H1 (cell line): ENCODE data around the gene FOLR3. TPM values are rescaled to one million over a fixed set of nuclear protein-coding genes. Genes with fewer than 3 reads are reported as not detected.
A peak's percentile ranks its signal among the peaks of the same experiment; 100 is the strongest.

ENCODE experiments used
- BRCA1 ChIP-seq: IDR thresholded peaks from 2 replicates; pipeline ENCODE4 v1.6.1; 2012; ENCODE audit warnings: low read depth, low read length, improper control_type of control experiment
- CHD2 ChIP-seq: IDR thresholded peaks from 2 replicates; pipeline ENCODE4 v1.6.1; 2012; ENCODE audit warnings: low read length, improper control_type of control experiment
- CTBP2 ChIP-seq: IDR thresholded peaks from 2 replicates; pipeline ENCODE4 v1.7.0; 2011; ENCODE audit warnings: borderline replicate concordance, mild to moderate bottlenecking, moderate library complexity, mixed read lengths, low read length; ENCODE audit not compliant: insufficient read depth, insufficient read length
- GABPA ChIP-seq: IDR thresholded peaks from 2 replicates; pipeline ENCODE4 v1.6.1; 2011; ENCODE audit warnings: mild to moderate bottlenecking, low read length, moderate library complexity, borderline replicate concordance; ENCODE audit not compliant: insufficient read depth
- GTF2F1 ChIP-seq: IDR thresholded peaks from 2 replicates; pipeline ENCODE4 v1.6.1; 2012; ENCODE audit warnings: low read depth, low read length, improper control_type of control experiment, borderline replicate concordance
- HDAC6 ChIP-seq: IDR thresholded peaks from one replicate; pipeline ENCODE4 v1.7.1; 2012; ENCODE audit warnings: low read depth, mild to moderate bottlenecking, inconsistent platforms, low read length, moderate library complexity
- KDM1A ChIP-seq: fragments of 200-600, 300-600 bp; sonication (generic); IDR thresholded peaks from 2 replicates; pipeline ENCODE4 v1.7.1; 2016; ENCODE audit warnings: mild to moderate bottlenecking, low read length, borderline replicate concordance
- KDM4A ChIP-seq: IDR thresholded peaks from one replicate; pipeline ENCODE4 v1.7.1; 2012; ENCODE audit warnings: low read depth, mild to moderate bottlenecking, moderate library complexity, low read length, inconsistent platforms; ENCODE audit not compliant: severe bottlenecking
- MAFK ChIP-seq: IDR thresholded peaks from 2 replicates; pipeline ENCODE4 v1.6.1; 2012; ENCODE audit warnings: low read depth, mild to moderate bottlenecking, improper control_type of control experiment, low read length
- POLR2A ChIP-seq, 2 experiments: IDR thresholded peaks; 1 replicate in 1 of 2; 2 replicates in 1 of 2; pipeline ENCODE4 v1.6.1; 2011; ENCODE audit warnings: low read depth in 2 of 2, low read length in 2 of 2, mild to moderate bottlenecking in 2 of 2; ENCODE audit errors: control extremely low read depth in 1 of 2
- RFX5 ChIP-seq: IDR thresholded peaks from 2 replicates; pipeline ENCODE4 v1.6.1; 2011; ENCODE audit warnings: low read depth, low read length, improper control_type of control experiment, borderline replicate concordance
- RXRA ChIP-seq: IDR thresholded peaks from 2 replicates; pipeline ENCODE4 v1.6.1; 2011; ENCODE audit warnings: low read depth, mild to moderate bottlenecking, low read length, moderate library complexity; ENCODE audit not compliant: insufficient read depth
- SP1 ChIP-seq: IDR thresholded peaks from 2 replicates; pipeline ENCODE4 v1.6.1; 2011; ENCODE audit warnings: low read depth, low read length
- TBP ChIP-seq: IDR thresholded peaks from 2 replicates; pipeline ENCODE4 v1.6.1; 2011; ENCODE audit warnings: low read depth, low read length, improper control_type of control experiment
- TCF12 ChIP-seq: IDR thresholded peaks from 2 replicates; pipeline ENCODE4 v1.6.1; 2011; ENCODE audit warnings: low read depth, mild to moderate bottlenecking, low read length
- YY1 ChIP-seq: IDR thresholded peaks from 2 replicates; pipeline ENCODE4 v1.6.1; 2011; ENCODE audit warnings: low read depth, mild to moderate bottlenecking, low read length
- ZNF274 ChIP-seq: IDR thresholded peaks from 2 replicates; pipeline ENCODE4 v1.7.0; 2012; ENCODE audit warnings: low read length, borderline replicate concordance; ENCODE audit errors: extremely low read depth
- polyA plus RNA-seq, 7 experiments: library from polyadenylated mRNA; depleted of rRNA in 3 of 7; stranded (reverse) in 5 of 7; unstranded in 2 of 7; fragments of >200 nt in 5 of 7; fragments of 200-250 nt in 2 of 7; gene quantifications; 1 replicate in 5 of 7; 2 replicates in 1 of 7; 4 replicates in 1 of 7; pipeline versions ENCODE4 v1.2.1 to v1.2.3, GENCODE V29; 2011 to 2013; ENCODE audit warnings: missing spikeins in 2 of 7, mixed read lengths in 2 of 7
- total RNA-seq: library from RNA; stranded (reverse); fragmentation: NEBNext Ultra II Directional; extraction: Animal tissue kit (Norgen Biotek cat#: 25700); gene quantifications from 2 replicates; pipeline ENCODE4 v1.2.1, GENCODE V29; 2021
- TF ChIP-seq, protein P1 (sequence below): IDR thresholded peaks from 2 replicates; pipeline ENCODE4 v1.6.1; 2012; ENCODE audit warnings: inconsistent platforms
- TF ChIP-seq, protein P2 (sequence below): IDR thresholded peaks from 2 replicates; pipeline ENCODE4 v1.6.1; 2012; ENCODE audit warnings: low read length, inconsistent platforms
- TF ChIP-seq, protein P3 (sequence below): IDR thresholded peaks from 2 replicates; pipeline ENCODE4 v1.6.1; 2011; ENCODE audit warnings: low read length, improper control_type of control experiment
- TF ChIP-seq, protein P4 (sequence below): IDR thresholded peaks from 2 replicates; pipeline ENCODE4 v1.6.1; 2012; ENCODE audit warnings: inconsistent platforms

Gene FOLR3
- total and polyA plus RNA-seq, 2 of the 8 experiments (the other 6 are each of a cell fraction or from before 2014, with no cell fraction given) = not detected

DNA sequence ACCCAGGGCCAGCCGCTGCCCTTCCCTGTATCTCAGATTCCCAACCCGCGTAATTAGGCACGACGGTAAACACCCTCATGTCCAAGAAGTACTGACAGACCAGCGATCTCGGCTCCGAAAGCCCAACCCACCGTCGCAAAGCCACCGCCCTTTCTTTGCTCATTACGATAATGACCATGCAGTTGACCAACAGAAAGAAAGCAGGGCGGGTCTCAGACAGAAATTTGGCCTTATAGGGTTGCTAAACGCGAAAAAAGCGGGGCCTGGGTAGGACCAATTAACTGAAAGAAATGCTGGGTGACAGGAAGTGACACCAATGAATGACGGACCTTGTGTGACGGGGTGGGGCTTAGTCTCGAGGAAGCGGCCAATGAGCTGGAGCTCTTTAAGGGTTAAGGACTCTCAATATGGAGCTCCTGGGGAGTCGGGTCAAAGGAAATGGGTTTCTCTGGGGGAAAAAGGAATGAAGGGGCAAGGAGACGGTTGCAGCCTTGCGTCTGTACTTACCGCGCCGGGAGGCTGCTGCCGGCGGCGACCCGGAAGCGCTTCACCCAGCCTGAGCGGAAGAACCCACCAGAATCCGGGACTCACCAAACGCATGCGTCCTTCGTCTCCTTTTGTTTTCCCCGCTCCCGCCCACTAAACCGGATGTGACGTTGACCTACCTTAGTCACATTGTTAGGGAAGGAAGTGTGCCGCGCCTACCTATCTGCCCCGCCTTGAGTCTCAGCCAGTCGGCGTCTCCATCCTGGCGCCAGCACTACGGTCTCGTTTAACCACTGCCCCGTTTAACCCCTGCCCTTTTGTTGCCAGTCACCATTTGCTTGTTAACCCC, 23.2 kb upstream of the FOLR3 start, which contains the start of gene ANAPC15 (continued):
- TF ChIP-seq GABPA (peak; percentile 92), YY1 (peak; percentile 7; the same call in 1 of the 2 replicates), RFX5 (no peak), KDM4A (peak; percentile 55), CTBP2 (no peak), GTF2F1 (0 out of 2 replicates have a peak, but pooled peaks have one; percentile 38), TCF12 (no peak), RXRA (no peak), KDM1A (no peak), ZNF274 (no peak), SP1 (peak; percentile 97), MAFK (no peak), HDAC6 (no peak), TBP (peak; percentile 90), POLR2A (IDR thresholded peaks at IDR 0.05; ENCODE audit: control extremely low read depth in 1 of 2, low read depth in 2 of 2, low read length in 2 of 2) (peak; percentile 97 to 100), CHD2 (peak; percentile 82), BRCA1 (no peak)
- TF ChIP-seq, protein P1, sequence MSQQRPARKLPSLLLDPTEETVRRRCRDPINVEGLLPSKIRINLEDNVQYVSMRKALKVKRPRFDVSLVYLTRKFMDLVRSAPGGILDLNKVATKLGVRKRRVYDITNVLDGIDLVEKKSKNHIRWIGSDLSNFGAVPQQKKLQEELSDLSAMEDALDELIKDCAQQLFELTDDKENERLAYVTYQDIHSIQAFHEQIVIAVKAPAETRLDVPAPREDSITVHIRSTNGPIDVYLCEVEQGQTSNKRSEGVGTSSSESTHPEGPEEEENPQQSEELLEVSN = peak; percentile 84
- TF ChIP-seq, protein P2, sequence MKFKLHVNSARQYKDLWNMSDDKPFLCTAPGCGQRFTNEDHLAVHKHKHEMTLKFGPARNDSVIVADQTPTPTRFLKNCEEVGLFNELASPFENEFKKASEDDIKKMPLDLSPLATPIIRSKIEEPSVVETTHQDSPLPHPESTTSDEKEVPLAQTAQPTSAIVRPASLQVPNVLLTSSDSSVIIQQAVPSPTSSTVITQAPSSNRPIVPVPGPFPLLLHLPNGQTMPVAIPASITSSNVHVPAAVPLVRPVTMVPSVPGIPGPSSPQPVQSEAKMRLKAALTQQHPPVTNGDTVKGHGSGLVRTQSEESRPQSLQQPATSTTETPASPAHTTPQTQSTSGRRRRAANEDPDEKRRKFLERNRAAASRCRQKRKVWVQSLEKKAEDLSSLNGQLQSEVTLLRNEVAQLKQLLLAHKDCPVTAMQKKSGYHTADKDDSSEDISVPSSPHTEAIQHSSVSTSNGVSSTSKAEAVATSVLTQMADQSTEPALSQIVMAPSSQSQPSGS = 0 out of 2 replicates have a peak, but pooled peaks have one; percentile 40
- TF ChIP-seq, protein P3, sequence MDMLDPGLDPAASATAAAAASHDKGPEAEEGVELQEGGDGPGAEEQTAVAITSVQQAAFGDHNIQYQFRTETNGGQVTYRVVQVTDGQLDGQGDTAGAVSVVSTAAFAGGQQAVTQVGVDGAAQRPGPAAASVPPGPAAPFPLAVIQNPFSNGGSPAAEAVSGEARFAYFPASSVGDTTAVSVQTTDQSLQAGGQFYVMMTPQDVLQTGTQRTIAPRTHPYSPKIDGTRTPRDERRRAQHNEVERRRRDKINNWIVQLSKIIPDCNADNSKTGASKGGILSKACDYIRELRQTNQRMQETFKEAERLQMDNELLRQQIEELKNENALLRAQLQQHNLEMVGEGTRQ = no peak
- TF ChIP-seq, protein P4, sequence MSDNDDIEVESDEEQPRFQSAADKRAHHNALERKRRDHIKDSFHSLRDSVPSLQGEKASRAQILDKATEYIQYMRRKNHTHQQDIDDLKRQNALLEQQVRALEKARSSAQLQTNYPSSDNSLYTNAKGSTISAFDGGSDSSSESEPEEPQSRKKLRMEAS = peak; percentile 81
